ENCODE measurements around the gene USP34.

- no peak for TF ChIP-seq CTCF (IDR thresholded peaks at IDR 0.05)
- no peak for TF ChIP-seq POLR2A (IDR thresholded peaks at IDR 0.05)
Observed at GRCh38 chr2:61435291-61435690, 35.6 kb downstream of the USP34 start.

All from gastroesophageal sphincter (tissue), 3 donors.